Fibroblast of skin of abdomen (primary cell): ENCODE results near the gene RAB6B. TPM values are rescaled to one million over a fixed set of nuclear protein-coding genes. Genes with fewer than 3 reads are reported as not detected.
A peak's percentile ranks its signal among the peaks of the same experiment; 100 is the strongest.

ENCODE experiments used
- DNase-seq: peaks from one replicate; pipeline ENCODE4 v3.0.0-alpha.2; 2013
- polyA plus RNA-seq, 2 experiments: library from polyadenylated mRNA; unstranded; fragments of 120-200 nt; gene quantifications; one replicate each; pipeline ENCODE4 v1.2.1, GENCODE V29; 2013; ENCODE audit not compliant: insufficient read length in 2 of 2

RAB6B gene
- 3.8 TPM for polyA plus RNA-seq (2013, experiment 1 of 2; ENCODE audit: insufficient read length)
- 3.9 TPM for polyA plus RNA-seq (2013, experiment 2 of 2; ENCODE audit: insufficient read length)

DNA sequence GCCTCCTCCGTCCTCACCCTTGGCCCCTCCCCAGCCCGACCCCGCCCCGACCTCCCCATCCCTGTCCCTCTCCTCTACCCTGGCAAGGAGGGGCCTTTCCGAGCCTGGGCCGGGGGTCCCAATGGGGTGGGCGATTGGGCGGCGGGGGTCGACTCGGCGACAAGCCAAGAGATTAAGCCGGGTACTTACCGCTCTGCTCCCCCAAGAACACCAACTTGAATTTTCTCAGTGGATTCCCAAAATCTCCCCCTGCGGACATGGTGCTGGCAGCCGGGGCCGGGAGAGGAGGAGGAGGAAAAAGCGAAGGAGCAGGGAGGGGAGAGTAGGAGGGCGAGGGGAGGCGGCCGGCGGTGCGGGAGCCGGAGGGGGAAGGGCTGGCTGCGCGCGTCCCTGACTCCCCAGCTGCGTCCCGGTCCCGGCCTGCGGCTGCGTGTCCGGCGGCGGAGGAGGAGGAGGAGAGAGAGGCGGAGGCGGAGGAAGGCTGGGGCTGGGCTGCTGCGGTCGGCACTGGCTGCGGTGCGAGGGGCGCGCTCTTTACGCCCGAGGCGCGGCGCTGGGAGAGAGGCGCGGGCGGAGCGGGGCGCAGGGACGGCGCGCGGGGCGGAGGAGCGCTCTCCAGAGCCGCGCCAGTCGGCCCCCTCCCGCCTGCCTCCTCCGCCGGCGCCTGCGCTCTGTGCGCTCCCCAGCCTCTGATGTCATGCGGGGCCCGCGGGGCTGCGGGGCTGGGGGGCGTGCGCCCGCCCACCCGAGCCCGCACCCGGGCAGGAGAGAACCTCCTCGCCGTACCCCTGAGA lies at the start of gene RAB6B:
RAB6B (minus strand) TSS at position 675 of the 794 bp plus-strand sequence; CDS start at position 259, 416 bp downstream.
- peak; percentile 39 for DNase-seq

DNA sequence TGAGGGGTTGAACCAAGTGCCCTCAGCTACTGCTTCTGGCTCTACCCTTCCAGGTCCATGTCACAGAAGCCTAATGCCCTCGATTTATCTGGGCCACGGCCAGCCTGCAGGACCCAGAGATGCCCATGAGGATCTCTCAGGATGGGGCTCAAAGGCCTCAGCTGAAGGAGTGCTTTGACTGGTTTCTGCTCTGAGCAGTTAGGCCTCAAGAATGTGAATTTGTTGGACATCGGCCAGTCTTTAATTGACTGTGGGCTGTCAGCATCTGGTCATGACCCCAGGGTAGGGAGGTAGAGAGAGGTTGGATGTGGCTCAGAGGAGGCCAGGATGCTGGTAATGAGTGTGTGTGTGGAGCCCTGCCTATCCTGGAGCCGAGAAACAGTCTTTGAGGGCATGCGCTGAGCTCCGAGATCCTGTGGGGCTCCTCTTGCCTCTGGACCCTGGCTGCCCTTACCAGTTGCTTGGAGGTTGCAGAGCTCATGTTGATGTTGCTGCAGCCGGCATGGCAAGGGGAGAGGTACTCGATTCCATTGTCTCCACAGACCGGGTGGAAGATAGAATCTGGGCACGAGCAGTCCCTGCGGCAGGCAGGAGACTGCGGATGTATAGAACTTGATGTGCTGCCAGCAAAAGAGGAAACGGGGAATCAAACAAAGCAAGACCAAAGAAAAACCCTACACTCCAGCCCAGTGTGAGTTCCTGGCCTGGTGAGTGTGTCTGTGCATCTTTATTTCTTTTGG lies 49.1 kb upstream of the RAB6B start:
- peak; percentile 89 for DNase-seq

DNA sequence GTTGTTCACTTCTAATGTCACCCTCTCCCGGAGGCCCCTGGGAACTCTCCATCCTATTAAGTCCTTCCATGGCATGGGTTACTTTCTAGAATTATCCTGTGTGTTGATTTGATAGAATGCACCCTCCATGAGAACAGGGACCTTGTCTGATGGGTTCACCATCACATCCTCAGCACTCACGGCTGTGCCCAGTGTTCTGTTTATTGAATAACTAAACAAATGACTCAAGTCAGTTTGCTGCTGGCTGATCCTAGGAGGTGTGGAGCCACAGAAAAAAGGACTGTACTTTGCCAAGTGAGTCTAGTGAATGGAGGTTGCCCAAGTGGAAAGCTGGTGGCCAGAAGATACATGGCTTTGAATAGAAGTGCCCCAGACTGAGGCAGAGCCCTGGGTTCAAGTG lies 48.5 kb upstream of the RAB6B start:
- DNase-seq: no peak

DNA sequence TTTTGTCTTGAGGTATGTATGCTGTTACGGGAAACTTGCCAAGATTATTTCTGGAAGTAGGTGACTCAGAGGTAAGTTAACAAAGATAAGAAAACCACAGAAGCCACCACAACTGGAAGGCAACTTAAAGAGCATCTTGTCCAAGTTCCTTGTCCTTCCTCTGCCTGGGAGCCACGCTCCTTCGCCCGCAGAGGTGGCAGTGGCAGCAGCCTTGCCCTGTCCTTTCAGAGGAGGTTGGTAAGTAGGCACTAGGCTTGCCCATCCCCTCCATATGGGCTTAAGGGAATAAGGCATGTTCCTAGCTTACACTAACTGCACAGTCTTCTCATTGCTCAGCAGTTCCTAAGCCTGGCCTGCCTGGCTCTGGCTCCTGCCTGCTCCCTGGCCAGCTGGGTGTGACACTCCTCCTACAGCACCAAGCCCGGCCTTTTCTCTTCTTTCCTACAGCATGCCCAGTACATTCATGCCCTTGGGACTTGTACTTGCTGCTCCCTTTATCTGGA lies 48.0 kb upstream of the RAB6B start:
- peak; percentile 91 for DNase-seq

DNA sequence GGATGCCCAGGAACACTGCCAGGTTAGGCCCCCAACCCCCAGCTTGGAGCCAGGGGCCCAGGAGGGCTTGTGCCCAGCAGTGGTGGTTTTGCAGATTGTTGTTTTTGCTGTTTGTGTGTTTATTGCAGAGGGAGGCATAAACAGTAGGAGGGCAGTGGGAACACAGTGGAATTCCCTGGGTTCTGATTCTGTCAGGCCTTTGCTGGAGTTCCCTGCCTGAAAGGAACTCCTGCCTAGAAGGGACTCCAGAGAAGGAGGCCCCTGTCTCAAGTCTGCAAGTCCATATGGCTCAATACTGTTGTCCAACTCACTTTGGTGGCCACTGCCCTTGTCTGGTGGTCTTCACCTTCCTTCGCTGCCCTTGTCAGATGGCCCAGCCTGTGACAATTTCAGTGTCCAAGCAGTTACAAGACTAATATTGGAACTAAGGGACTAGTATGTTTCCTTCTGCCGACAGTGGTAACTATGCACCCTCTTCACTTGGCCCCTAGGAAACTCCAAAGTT lies 47.4 kb upstream of the RAB6B start:
- no peak for DNase-seq

DNA sequence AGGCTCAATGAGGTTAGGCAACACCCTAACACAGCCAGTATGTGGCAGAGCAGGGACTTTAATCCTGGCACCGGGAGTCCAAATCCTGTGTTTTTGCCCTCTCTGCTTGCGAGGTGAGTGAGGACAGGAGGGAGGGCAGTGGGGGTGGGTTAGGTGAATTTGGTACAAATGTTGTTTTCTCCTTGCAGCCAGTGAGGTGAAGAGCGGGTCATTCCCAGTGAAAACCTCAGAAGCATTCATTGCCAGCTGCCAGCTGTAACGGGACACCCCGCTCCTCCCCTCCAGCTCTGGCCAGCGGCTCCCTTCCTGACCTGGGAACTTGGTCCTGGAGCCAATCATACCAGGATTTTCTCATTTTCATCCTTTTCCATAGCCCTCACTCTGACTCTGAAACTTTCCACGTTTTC lies 45.7 kb upstream of the RAB6B start:
- no peak for DNase-seq

DNA sequence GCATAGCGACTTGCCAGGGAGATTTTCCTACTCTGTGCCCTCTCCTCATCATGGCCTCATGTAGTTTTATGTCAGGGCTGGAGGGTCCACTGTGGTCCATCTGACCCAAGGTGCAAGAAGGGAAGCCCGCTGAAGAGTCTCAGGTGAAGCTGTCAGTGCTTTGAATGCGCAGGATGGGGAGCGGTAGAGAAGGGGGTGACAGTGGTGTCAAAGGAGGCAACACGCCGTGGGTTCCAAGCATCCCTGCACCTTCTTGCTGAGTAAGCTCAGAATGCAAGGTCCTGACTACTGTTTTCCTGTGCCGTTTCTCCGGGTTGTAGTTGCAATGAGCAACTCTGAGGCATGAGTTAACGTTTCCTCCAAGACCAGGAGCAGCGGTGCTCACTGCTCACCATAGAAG lies 44.9 kb upstream of the RAB6B start:
- DNase-seq: no peak

DNA sequence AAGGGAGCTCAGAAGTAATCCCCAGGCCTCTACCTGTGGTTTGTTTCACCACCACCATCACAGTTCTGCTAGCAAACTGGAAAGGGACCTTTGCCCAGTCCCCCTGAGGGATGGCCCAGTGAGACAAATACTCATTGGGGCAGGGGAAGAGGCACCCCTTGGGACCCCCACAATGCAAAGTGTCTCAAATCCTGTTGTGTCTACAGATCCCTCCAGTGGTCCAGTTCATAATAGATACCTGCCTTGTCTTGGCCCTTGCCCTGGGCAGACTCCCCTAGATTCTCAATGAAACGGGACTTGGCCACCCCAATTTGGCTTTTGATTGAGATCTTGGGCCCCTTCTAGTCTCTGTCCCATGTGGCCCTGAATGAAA lies 43.8 kb upstream of the RAB6B start:
- DNase-seq: no peak

DNA sequence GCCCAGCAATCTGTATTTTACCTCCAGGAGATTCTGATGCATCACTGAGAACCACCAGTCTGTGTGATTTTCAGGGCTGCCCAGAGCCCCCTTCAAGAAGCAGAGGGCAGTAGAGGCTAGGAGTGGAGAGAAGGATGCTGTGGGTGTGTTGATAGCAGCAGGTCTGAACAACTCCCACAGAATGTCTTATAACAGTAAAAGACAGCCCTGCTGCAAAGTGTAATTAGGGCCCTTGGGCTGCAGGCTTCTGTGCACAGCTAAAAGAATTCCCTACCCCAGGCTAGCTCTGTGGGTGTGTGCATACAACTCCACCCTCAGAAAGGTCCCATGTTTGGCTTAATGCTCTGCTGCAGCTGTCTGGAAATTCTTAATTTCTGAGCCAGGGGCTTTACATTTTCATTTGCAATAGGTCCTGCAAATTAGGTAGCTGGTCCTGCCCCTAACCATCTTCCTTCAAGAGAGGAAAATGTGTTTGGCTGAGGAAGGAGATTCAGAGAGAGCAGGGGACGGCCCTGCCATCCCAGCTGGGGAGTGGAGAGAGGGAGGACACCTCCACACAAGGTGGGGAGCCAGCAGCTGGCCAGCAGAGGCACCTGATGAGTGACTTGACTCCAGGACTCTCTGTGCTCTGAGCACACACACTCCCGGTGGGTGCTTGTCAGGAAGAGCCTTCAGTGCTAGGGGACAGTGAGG lies 43.2 kb upstream of the RAB6B start:
- DNase-seq: peak; percentile 18

DNA sequence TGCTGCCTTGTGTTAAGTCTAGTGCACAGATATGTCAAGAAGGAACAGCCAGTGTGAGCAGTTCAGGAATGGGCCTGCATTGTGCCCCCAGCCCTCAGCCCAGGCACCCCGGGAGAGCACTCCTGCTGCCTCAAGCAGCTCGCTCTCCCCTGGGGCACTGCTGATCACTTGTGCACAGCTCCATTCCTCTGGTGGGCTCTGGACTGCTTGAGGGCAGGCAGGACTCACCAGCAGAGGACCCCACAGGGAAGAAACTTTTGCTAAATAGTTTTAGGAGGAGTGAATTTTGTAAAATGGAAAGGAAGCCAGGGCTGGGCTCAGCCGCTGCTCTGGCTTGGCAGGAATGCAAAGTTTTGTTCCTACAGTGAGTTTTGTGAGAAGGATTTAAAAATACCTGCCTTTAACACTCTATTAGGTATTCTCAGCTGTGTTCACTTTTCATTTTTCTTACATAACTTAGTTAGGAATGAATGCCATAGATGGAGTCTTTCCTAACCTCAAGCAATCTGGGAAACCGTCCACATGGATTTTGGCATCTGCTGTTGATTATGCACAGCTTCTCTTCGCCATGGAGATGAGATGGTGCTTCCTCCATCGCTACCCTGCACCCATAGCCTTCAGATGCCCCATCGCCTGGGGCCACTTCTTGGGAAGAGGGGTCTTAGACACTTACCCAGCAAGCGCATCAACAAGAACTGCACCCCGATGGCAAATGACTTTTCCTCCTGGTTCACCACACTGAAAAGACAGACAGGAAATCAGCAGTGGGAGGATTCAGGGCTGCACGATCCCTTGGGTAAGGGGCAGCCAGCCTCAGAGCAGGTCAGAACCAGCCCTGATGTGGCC lies 42.3 kb upstream of the RAB6B start:
- DNase-seq: peak; percentile 91

DNA sequence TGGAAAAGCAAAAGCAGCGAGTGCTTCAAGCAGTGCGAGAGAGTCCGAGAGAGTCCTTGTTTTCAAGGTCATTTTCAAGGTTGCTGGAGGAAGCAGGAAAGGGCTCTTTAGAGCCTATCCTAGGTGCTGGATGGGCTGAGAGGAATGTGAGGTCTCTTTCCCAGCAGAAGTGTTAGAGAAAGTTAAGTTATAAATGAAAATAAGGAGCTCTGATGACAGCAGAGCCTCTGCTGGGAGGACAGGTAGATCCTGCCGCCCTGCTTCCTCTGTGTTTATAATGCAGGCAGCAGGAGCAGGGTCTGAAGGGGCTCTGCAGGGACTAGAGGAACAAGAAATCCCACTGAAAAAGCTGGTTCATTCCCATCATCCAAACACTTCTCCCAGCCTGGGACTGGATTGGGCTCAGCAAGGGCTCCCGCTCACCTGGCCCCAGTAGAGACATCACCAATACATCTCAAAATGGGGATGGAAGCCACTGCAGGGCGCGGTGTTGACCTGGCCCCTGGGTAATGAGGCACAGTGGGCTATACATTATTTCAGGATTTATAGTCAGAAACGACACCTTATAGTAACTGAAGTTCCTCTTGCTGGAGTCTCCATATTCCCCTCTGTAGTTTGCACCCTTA lies 41.5 kb upstream of the RAB6B start:
- DNase-seq: no peak

DNA sequence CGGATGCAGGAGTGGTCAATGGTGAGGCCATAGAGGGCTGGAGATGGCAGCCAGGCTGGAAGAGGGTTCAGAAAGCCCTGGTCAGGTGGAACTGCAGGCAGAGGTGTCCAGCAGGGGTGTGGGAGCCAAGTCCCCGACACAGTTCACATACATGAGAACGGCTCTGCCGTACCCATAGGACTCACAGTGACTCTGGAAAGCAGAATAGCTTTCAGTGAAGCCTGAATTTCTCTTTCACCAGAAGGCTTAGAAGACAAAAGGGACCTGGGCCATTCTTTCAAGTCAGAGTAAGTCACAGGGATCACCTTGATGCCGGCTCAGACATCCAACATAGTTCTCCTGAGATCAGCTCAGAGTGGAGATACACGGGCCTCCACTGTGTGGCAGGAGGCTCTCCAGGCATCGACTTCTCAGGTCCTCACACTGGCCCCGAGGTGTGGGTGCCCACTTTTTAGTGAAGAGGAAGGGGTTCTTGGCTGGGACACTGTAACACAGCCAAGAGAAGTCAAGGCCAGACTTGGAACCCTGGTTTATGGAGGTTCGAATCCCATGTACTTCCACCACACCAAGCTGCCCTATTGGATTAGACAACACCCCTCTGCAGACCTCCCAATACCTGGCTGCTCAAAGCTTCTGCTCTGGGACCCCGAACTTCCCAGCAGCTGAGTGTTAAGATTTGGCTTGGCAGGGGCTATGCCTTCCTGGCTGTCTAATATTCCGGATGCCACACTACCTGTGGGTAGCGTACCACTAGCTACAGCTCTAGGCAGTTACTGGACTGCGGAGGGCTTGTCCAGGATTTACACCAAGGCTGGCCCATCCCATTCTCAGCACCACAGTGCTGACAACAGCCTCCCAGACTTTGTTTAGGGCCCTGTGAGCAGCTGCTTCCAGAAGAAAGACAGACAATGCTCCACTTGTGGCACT lies 40.4 kb upstream of the RAB6B start:
- DNase-seq: no peak

DNA sequence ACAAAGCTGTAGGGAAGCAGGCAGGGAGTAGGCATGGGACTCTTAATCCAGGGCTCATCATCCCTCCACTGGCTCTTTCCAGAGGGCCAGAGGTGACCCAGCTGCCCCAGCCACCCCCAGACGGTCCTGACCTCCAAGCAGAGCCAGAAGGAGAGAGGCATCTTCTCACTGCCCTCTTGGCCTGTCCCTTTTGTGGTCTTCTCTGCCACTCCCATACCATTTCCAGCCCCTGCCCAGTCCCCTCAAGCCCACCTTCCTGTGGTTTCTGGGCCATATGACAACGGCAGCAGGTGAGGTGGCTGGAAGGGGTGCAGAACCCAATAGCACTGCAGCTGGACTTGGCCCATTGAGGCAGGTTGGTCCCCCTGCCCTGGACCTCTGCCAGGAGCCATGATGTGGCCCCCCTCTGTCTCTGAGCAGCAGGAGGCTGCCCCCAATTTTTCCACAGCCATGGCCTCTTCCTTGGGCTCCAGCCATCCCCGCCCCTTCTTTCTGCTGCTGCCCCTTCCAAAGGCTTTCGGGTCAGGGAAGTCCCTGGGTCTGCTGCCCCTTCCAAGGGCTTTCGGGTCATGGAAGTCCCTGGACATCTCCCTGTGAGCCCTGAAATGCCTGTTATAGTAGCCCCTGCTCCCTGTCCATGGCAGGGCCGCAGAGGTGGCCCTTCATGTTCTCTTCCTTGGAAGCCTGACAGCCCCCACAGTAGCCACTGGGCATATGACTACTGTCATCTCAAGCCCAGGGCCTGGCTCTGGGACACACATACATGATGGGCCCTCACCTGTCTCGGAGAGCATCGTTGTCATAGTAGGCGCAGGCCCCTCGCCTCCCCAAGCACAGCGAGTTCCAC lies 39.5 kb upstream of the RAB6B start:
- DNase-seq: no peak

DNA sequence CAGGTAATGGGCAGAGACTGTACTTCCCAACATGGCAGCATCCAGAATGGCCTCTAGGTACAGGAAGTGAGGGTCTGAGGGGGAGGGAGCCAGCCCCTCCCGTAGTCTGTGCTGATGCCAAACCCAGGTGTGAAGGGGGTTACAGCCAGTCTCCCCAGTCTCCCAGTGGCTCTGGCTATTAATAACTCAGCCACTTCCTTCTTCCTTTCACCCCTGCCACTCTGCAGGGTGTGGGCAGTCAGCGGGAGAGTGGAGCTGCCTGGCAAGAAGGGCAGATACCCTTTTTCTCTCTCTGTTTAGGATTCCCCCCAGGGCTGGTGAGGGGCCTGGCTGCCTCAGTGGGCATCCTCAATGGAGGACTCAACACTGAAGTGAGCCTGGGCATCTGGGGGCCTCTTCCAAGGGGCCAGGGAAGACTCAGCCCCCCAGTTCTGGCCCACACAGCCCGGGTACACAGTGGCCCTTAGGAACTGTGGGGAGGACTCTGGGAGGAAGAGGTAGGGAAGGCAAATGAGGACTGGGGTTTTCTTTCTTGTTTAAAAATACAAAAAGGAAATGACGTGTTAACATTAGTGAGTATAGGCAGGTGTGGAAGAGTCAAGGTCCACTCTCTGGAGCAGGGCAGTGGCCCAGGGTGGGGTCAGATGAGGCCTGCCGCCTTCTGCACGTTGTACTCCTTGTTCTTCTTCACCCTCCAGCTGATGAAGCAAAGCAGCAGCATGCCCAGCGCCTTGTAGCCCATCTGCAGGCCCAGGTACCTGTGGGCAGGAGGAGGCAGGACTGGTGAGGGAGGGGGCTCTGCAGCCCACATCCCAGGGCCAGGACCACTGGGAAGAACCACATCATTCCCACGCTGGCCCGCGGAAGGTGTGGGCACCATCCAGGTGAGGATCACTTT lies 38.6 kb upstream of the RAB6B start:
- no peak for DNase-seq

DNA sequence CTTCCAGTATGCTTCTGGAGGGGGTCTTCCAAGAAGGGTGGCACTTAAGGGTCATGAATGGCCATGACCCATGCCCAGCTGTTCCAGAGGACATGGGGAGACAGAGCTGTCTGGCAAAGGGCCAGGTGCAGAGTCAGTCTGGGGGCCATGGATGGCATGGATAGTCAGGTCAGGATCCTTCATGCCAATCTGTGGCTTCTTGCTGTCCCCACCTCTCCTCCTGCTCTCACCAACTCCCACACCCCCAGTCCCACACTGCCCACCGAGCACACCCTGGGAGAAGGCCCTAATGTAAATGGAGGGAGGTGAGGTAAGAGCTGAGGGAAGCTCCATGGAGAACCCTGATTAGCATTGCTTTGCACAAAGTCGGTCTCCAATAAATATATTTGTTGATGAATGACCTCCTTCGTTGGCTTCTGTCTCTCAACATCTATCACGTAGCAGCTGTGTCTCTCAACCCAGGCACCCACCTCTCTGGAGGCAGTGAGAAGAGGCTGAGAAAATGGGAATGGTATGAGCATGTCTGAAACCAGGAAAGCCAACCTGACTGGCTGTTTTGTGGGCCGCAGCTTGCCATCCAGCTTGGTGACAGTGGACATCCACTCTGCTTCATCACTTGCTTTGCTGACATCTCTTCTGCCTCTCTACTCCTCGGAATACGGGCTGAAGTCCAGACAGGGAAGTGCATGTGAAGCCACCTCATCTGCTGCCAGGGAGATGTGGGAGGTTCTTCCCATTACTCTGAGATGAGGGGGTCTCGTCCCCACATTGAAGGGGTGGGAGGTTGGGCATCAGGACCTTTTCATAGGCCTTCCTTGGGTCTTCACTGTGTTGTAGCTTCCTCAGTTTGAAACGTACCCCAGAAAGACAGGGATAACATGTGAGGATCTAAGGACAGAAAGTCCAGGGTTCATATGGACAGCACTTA lies 37.7 kb upstream of the RAB6B start:
- DNase-seq: no peak

DNA sequence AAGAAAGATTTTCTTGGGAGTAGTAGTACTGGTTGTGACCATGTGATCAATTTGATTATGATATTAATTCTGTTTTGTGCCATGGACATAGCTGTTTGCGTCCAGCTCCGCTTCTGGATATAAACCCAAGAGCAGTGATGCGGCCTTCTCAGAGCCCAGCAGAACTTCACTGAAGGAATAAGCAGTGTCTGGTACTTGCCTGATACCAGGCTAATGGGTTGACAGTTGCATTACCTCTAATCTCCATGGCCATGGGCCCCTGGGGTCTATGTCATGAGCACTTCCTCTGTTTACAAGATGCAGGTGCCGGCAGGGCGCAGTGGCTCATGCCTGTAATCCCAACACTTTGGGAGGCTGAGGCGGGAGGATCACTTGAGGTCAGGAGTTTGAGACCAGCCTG lies 36.3 kb upstream of the RAB6B start:
- DNase-seq: no peak

DNA sequence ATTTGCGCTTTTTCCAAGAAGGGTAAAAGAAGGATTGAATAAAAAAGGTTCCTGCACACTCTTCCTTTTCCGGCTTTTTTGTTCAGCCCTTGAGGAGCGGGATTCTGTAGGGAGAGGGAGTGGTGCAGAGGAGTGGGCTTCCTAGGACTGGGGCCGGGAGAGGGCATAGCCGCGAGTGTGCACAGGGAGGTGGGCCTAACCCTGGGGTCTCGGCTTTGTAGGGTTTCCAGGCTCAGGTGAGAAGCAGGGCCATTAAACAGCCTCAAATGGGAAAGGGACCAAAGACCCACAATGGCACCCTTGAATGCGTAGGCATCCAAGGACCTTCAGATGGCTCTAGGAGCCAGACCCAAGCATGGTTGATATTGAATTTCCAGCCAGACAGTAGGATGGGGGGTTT lies 35.4 kb upstream of the RAB6B start:
- DNase-seq: no peak
